Measurements from ENCODE around the gene FANCF. TPM values are rescaled to one million over a fixed set of nuclear protein-coding genes. Genes with fewer than 3 reads are reported as not detected.

Gene FANCF
- total and polyA plus RNA-seq, 8 donors: 6.0 to 12.9 (median 9.6) TPM

DNA sequence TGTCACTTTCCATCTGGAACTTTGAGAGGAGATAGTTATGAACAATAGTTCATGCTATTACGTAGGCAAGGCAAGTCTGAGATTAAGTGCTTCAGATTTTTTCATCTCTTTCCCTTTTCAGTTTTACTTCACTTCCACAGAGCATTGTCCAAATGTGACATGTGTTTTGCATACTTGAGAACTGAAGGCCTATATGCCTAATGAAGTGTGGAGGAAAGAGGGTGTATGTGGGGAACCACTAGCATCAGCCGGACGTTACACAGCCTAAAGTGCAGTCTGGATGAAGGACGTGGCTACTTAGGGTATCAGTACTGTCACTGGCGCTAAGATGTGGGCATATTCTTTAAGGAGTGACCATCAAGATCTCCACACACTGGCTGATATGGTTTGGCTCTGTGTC, 26.2 kb downstream of the FANCF start:
- no peaks in the 10 kb centered on the region for H3K9me3 ChIP-seq
- FAIRE-seq: no peak
- no peak overlapping the region for H3K27ac ChIP-seq
- H3K4me3 ChIP-seq: no peak overlapping the region
- 79 to 80% methylated on average over 5 of the region's 5 CpGs for WGBS, 2 donors
- DNase-seq: no peak
- TF ChIP-seq, protein P1, sequence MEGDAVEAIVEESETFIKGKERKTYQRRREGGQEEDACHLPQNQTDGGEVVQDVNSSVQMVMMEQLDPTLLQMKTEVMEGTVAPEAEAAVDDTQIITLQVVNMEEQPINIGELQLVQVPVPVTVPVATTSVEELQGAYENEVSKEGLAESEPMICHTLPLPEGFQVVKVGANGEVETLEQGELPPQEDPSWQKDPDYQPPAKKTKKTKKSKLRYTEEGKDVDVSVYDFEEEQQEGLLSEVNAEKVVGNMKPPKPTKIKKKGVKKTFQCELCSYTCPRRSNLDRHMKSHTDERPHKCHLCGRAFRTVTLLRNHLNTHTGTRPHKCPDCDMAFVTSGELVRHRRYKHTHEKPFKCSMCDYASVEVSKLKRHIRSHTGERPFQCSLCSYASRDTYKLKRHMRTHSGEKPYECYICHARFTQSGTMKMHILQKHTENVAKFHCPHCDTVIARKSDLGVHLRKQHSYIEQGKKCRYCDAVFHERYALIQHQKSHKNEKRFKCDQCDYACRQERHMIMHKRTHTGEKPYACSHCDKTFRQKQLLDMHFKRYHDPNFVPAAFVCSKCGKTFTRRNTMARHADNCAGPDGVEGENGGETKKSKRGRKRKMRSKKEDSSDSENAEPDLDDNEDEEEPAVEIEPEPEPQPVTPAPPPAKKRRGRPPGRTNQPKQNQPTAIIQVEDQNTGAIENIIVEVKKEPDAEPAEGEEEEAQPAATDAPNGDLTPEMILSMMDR (IDR thresholded peaks at IDR 0.05): no peak
- no peaks in the 10 kb centered on the region for H3K4me1 ChIP-seq
- no peak for ATAC-seq
- intact Hi-C loops (cut with DNase I): no loop called here
- H3K27me3 ChIP-seq: no peaks in the 10 kb centered on the region
- H3K36me3 ChIP-seq: no peaks in the 10 kb centered on the region

DNA sequence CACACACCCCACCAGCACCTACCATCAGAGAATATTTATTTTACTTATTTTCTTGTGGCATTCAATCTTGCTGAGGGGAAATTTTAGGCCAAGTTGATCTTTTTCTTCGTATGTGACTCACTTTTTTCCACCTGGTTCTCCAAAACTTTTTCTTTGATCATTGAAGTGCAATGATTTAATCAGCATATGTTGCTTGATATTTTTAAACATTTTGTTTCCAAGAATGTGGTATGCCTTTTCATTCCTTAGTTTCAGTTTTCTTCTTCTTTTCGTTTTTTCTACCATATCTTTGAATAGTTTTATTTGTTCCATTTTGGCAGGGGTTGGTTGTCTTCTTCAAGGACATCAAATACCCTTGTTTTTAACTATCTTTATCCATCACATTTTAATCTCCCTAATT, 28.6 kb downstream of the FANCF start:
- H3K9me3 ChIP-seq: no peaks in the 10 kb centered on the region
- no peak overlapping the region for H3K4me3 ChIP-seq
- H3K4me1 ChIP-seq: no peaks in the 10 kb centered on the region
- no peak overlapping the region for H3K27ac ChIP-seq
- no peaks in the 10 kb centered on the region for H3K27me3 ChIP-seq
- WGBS, 2 donors: 70 to 73% methylated on average over 2 of the region's 2 CpGs
- intact Hi-C loops (cut with DNase I): no loop called here
- ATAC-seq: no peak
- H3K36me3 ChIP-seq: no peaks in the 10 kb centered on the region
- TF ChIP-seq, protein P1 (IDR thresholded peaks at IDR 0.05): no peak
- FAIRE-seq: no peak
- no peak for DNase-seq

DNA sequence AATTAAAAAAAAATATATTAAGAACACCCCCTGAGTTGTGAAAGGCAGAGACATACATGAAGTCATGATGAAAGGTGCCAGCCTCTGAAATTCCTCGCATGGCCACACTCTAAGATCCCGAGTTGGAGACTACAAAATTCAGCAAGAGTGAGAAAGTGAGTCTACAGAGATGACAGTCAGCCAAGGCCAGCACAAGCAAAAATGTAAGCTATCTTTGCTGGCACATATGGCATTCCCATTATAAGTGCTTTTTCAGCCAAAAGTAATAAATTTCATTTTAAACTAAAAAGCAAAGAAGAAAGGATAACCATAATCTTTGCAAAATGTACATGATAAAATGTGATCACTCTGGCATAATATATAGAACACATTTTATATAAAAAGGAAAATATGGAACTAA, 40.6 kb downstream of the FANCF start:
- DNase-seq (no peak), FAIRE-seq (no peak), ATAC-seq (no peak)
- H3K4me1 ChIP-seq: peaks cover 0 to 10% (median 0%) of the 10 kb centered on the region in 3 donors
- H3K27ac ChIP-seq: no peak overlapping the region
- H3K4me3 ChIP-seq: no peak overlapping the region
- TF ChIP-seq, protein P1 (IDR thresholded peaks at IDR 0.05): no peak
- no peaks in the 10 kb centered on the region for H3K9me3 ChIP-seq
- intact Hi-C loops (cut with DNase I): no loop called here
- no peaks in the 10 kb centered on the region for H3K36me3 ChIP-seq
- H3K27me3 ChIP-seq: no peaks in the 10 kb centered on the region
- 85 to 92% methylated on average over 2 of the region's 2 CpGs for WGBS, 2 donors

- FAIRE-seq (no peak), DNase-seq (no peak), ATAC-seq (no peak)
- 84% methylated on average over 12 of the region's 12 CpGs for WGBS, 2 donors
- H3K9me3 ChIP-seq: no peaks in the 10 kb centered on the region
- no peak overlapping the region for H3K27ac ChIP-seq
- H3K27me3 ChIP-seq: no peaks in the 10 kb centered on the region
- intact Hi-C loops (cut with DNase I): no loop called here
- H3K4me1 ChIP-seq: peaks cover 0 to 10% (median 0%) of the 10 kb centered on the region in 3 donors
- TF ChIP-seq, protein P1 (IDR thresholded peaks at IDR 0.05): no peak
- no peak overlapping the region for H3K4me3 ChIP-seq
- no peaks in the 10 kb centered on the region for H3K36me3 ChIP-seq
These were observed 41.6 kb downstream of the FANCF start for GRCh38 chr11:22583963-22584492.

- H3K27me3 ChIP-seq: no peaks in the 10 kb centered on the region
- no peak for DNase-seq
- FAIRE-seq: no peak
- intact Hi-C loops (cut with DNase I): no loop called here
- peaks cover 0 to 10% (median 0%) of the 10 kb centered on the region in 3 donors for H3K4me1 ChIP-seq
- ATAC-seq: no peak
- H3K9me3 ChIP-seq: no peaks in the 10 kb centered on the region
- no peaks in the 10 kb centered on the region for H3K36me3 ChIP-seq
- H3K4me3 ChIP-seq: no peak overlapping the region
- H3K27ac ChIP-seq: no peak overlapping the region
- TF ChIP-seq, protein P1 (IDR thresholded peaks at IDR 0.05): no peak
These were observed 43.5 kb downstream of the FANCF start for GRCh38 chr11:22582151-22582410.

Measured in pancreas (tissue), 10 donors.